HepG2 (cell line): Measurements from ENCODE around the gene GABBR2. TPM values are rescaled to one million over a fixed set of nuclear protein-coding genes. Genes with fewer than 3 reads are reported as not detected.

Source experiments
- ATAC-seq: fragments of 200-7000 bp; cut with Tn5 transposase; 3 replicates; pipeline ENCODE4 v1.9.1; 2020; ENCODE audit warnings: mild to moderate bottlenecking, moderate library complexity
- BruUV-seq: library from RNA; stranded (reverse); fragments of 400-500 nt; replicated peaks from 2 replicates; lab custom pipeline; 2021; lab: Mats Ljungman, UMichigan
- CTCF ChIA-PET: fragments of 300-600 bp; formaldehyde crosslinking; extraction: SDS; loops from one replicate; lab custom pipeline; 2021; ENCODE audit warnings: low total read pairs, inconsistent platforms, low intra/inter-chr PET ratio; lab: Yijun Ruan, JAX
- POLR2A ChIA-PET: fragments of 350-600 bp; sonication (Branson Sonifier 250); formaldehyde crosslinking; loops from one replicate; lab custom pipeline; 2020; ENCODE audit warnings: antibody characterized with exemption, inconsistent platforms; lab: Yijun Ruan, JAX
- DNase-seq: peaks from one replicate; pipeline ENCODE4 v3.0.0-alpha.2; 2015; ENCODE audit warnings: low spot score
- FAIRE-seq: peaks from 3 replicates; lab custom pipeline; 2011; peaks lifted over from hg19 to GRCh38; lab: Jason Lieb, UNC
- H2AFZ ChIP-seq: one replicate; pipeline ENCODE4 v1.6.1; 2011; ENCODE audit warnings: low read length, inconsistent platforms
- H3K27ac ChIP-seq: fragments of 300-600 bp; 3 replicates; pipeline ENCODE4 v1.8.0; 2011; ENCODE audit warnings: mixed run types, mild to moderate bottlenecking, mixed read lengths, low read length, inconsistent platforms; ENCODE audit not compliant: insufficient read depth; ENCODE audit errors: extremely low read length
- H3K27me3 ChIP-seq, 2 experiments: fragments of 200-600 bp in 1 of 2; 2 replicates in 1 of 2; 3 replicates in 1 of 2; pipeline versions ENCODE4 v1.6.0 to v1.8.0; 2011; ENCODE audit warnings: low read length in 2 of 2, mild to moderate bottlenecking in 2 of 2, moderate library complexity in 2 of 2, inconsistent platforms in 1 of 2; ENCODE audit not compliant: insufficient read depth in 2 of 2, control insufficient read depth in 1 of 2
- H3K36me3 ChIP-seq, 2 experiments: fragments of 200-600 bp in 1 of 2; replicated peaks in 1 of 2; 2 replicates in 1 of 2; 3 replicates in 1 of 2; pipeline versions ENCODE4 v1.5.1 to v1.8.0; 2011; ENCODE audit warnings: low read length in 2 of 2, inconsistent platforms in 1 of 2; ENCODE audit not compliant: insufficient read depth in 2 of 2, control insufficient read depth in 1 of 2
- H3K4me1 ChIP-seq: 2 replicates; pipeline ENCODE4 v1.5.1; 2012; ENCODE audit warnings: low read length, inconsistent platforms; ENCODE audit not compliant: insufficient read depth
- H3K4me2 ChIP-seq: 2 replicates; pipeline ENCODE4 v1.6.0; 2011; ENCODE audit warnings: low read depth, low read length, inconsistent platforms
- H3K4me3 ChIP-seq, 3 experiments: fragments of 200-600 bp in 1 of 3; sonication (generic), shearing (Covaris generic) in 1 of 3; replicated peaks in 1 of 3; 2 replicates each; pipeline ENCODE4 v1.5.1; 2011 to 2016; ENCODE audit warnings: low read length in 3 of 3, inconsistent platforms in 2 of 3, low read depth in 2 of 3, mild to moderate bottlenecking in 2 of 3, control low read depth in 1 of 3, mixed read lengths in 1 of 3; ENCODE audit not compliant: insufficient read depth in 1 of 3
- H3K79me2 ChIP-seq: one replicate; pipeline ENCODE4 v1.6.1; 2011; ENCODE audit warnings: low read length, inconsistent platforms; ENCODE audit not compliant: insufficient read depth
- H3K9ac ChIP-seq: 2 replicates; pipeline ENCODE4 v1.6.0; 2011; ENCODE audit warnings: mild to moderate bottlenecking, low read depth, low read length, inconsistent platforms; ENCODE audit not compliant: insufficient read depth
- H3K9me3 ChIP-seq: 2 replicates; pipeline ENCODE4 v1.5.1; 2012; ENCODE audit warnings: mild to moderate bottlenecking, low read length
- H4K20me1 ChIP-seq: 2 replicates; pipeline ENCODE4 v1.6.0; 2011; ENCODE audit warnings: inconsistent platforms, mild to moderate bottlenecking, low read length, moderate library complexity; ENCODE audit not compliant: insufficient read depth
- BRCA1 ChIP-seq: sonication (generic); formaldehyde crosslinking; IDR thresholded peaks from 2 replicates; pipeline ENCODE4 v1.4.0; 2020; ENCODE audit warnings: missing genetic modification reagents
- CCDC6 ChIP-seq: sonication (generic); formaldehyde crosslinking; IDR thresholded peaks from 2 replicates; pipeline ENCODE4 v1.8.1; 2022; ENCODE audit warnings: mild to moderate bottlenecking, missing genetic modification reagents, moderate library complexity
- ESRRA ChIP-seq: sonication (generic); formaldehyde crosslinking; IDR thresholded peaks from 2 replicates; pipeline ENCODE4 v1.5.1; 2020; ENCODE audit warnings: mild to moderate bottlenecking, low read depth, missing genetic modification reagents
- HMG20A ChIP-seq: IDR thresholded peaks from 2 replicates; pipeline ENCODE4 v1.6.1; 2016; ENCODE audit warnings: borderline replicate concordance
- PAX8 ChIP-seq: sonication (generic); formaldehyde crosslinking; IDR thresholded peaks from 2 replicates; pipeline ENCODE4 v1.8.0; 2022; ENCODE audit warnings: mild to moderate bottlenecking, missing genetic modification reagents, borderline replicate concordance
- PITX1 ChIP-seq: sonication (generic); formaldehyde crosslinking; IDR thresholded peaks from 2 replicates; pipeline ENCODE4 v1.5.1; 2020; ENCODE audit warnings: mild to moderate bottlenecking, missing genetic modification reagents
- SMARCE1 ChIP-seq: fragments of 450-650 bp; IDR thresholded peaks from 2 replicates; pipeline ENCODE4 v1.6.1; 2017; ENCODE audit warnings: borderline replicate concordance
- XBP1 ChIP-seq: sonication (generic); formaldehyde crosslinking; IDR thresholded peaks from 2 replicates; pipeline ENCODE4 v1.5.0; 2020; ENCODE audit warnings: missing genetic modification reagents
- WGBS: methylation state at CpG from one replicate; pipeline ENCODE4 v1.1.6; 2017; ENCODE audit warnings: low lambda C conversion rate; 5-methylcytosine and 5-hydroxymethylcytosine counted together
- in situ Hi-C: cut with HindIII; loops from 2 replicates; pipeline ENCODE4 v1.10.0; 2017; ENCODE audit warnings: low pct_unique_long_range_greater_than_20kb; ENCODE audit not compliant: extremely low pct_ligation_motif_present
- intact Hi-C: fragments of 100-400 bp; cut with micrococcal nuclease; formaldehyde crosslinking; loops from one replicate; pipeline ENCODE4 v1.10.0; 2022; ENCODE audit not compliant: unreplicated experiment
- polyA plus RNA-seq, 8 experiments: library from polyadenylated mRNA; depleted of rRNA in 3 of 8; stranded (reverse) in 7 of 8; unstranded in 1 of 8; fragments of >200 nt; fragmentation: Illumina TruSeq in 4 of 8; extraction: Trizol in 4 of 8; gene quantifications; 2 replicates each; pipeline versions ENCODE4 v1.2.1 to v1.2.3, GENCODE V29; 2011 to 2016; ENCODE audit warnings: low read depth in 4 of 8, missing spikeins in 1 of 8, mixed read lengths in 1 of 8; ENCODE audit not compliant: insufficient read depth in 1 of 8
- total RNA-seq, 5 experiments: library from RNA; depleted of rRNA; stranded (reverse); fragments of >200 nt; fragmentation: Illumina TruSeq; extraction: Trizol; gene quantifications; 2 replicates each; pipeline ENCODE4 v1.2.3, GENCODE V29; 2016; ENCODE audit warnings: low read depth in 1 of 5
- TF ChIP-seq, protein P1 (sequence below): fragments of 450-650 bp; IDR thresholded peaks from 2 replicates; pipeline ENCODE4 v1.6.1; 2017; ENCODE audit warnings: mild to moderate bottlenecking
- TF ChIP-seq, protein P2 (sequence below): IDR thresholded peaks from 2 replicates; pipeline ENCODE4 v1.6.1; 2016; ENCODE audit warnings: control low read depth

Gene GABBR2
- total and polyA plus RNA-seq, 2 of the 13 experiments (the other 11 are each of a cell fraction or from before 2014, with no cell fraction given): 0.02 TPM; not detected in 1

DNA sequence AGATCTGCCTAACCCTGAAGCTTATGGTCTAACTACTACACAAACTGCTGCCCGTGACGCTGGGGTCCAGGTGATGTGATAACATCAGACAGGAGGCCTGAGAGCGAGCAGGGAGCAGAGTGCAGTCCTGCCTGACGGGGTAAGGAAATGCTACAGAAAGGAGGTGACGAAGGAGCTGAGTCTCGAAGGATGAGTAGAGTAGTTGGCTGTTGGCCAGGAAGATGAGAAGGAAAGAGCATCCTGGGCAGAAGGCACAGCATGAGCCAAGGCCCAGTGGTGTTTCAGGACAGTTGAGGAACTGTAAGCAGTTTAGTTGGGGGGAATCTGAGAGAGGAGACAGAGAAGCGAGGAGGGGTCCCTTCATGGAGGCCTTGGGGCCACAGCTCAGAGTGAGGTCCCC, 317.3 kb downstream of the GABBR2 start:
- no peak overlapping the region for H3K27ac ChIP-seq
- no peak overlapping the region for H2AFZ ChIP-seq
- H3K36me3 ChIP-seq: no peaks in the 10 kb centered on the region
- TF ChIP-seq CCDC6 (CRISPR knock-in tag): no peak
- no peak for TF ChIP-seq BRCA1 (CRISPR knock-in tag)
- TF ChIP-seq ESRRA (CRISPR knock-in tag): no peak
- TF ChIP-seq, protein P1, sequence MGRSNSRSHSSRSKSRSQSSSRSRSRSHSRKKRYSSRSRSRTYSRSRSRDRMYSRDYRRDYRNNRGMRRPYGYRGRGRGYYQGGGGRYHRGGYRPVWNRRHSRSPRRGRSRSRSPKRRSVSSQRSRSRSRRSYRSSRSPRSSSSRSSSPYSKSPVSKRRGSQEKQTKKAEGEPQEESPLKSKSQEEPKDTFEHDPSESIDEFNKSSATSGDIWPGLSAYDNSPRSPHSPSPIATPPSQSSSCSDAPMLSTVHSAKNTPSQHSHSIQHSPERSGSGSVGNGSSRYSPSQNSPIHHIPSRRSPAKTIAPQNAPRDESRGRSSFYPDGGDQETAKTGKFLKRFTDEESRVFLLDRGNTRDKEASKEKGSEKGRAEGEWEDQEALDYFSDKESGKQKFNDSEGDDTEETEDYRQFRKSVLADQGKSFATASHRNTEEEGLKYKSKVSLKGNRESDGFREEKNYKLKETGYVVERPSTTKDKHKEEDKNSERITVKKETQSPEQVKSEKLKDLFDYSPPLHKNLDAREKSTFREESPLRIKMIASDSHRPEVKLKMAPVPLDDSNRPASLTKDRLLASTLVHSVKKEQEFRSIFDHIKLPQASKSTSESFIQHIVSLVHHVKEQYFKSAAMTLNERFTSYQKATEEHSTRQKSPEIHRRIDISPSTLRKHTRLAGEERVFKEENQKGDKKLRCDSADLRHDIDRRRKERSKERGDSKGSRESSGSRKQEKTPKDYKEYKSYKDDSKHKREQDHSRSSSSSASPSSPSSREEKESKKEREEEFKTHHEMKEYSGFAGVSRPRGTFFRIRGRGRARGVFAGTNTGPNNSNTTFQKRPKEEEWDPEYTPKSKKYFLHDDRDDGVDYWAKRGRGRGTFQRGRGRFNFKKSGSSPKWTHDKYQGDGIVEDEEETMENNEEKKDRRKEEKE: no peak
- no peak for TF ChIP-seq XBP1
- TF ChIP-seq PAX8 (CRISPR knock-in tag): no peak
- TF ChIP-seq HMG20A: no peak
- TF ChIP-seq, protein P2, sequence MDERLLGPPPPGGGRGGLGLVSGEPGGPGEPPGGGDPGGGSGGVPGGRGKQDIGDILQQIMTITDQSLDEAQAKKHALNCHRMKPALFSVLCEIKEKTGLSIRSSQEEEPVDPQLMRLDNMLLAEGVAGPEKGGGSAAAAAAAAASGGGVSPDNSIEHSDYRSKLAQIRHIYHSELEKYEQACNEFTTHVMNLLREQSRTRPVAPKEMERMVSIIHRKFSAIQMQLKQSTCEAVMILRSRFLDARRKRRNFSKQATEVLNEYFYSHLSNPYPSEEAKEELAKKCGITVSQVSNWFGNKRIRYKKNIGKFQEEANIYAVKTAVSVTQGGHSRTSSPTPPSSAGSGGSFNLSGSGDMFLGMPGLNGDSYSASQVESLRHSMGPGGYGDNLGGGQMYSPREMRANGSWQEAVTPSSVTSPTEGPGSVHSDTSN: no peak
- TF ChIP-seq PITX1 (CRISPR knock-in tag): no peak
- no peak for TF ChIP-seq SMARCE1
- WGBS: 9% methylated on average over 7 of the region's 7 CpGs
- H3K27me3 ChIP-seq: peaks cover 1 to 7% of the 10 kb centered on the region in 2 experiments; a peak in 1 of 5 replicates
- no peaks in the 10 kb centered on the region for H3K9me3 ChIP-seq
- in situ Hi-C loops: no loop called here
- no peak overlapping the region for H3K4me2 ChIP-seq
- no peaks in the 10 kb centered on the region for H3K79me2 ChIP-seq
- H3K9ac ChIP-seq: no peak overlapping the region
- DNase-seq: no peak
- no peak overlapping the region for H3K4me3 ChIP-seq
- ChIA-PET CTCF (no interaction called here), POLR2A (no interaction called here)
- no peak for ATAC-seq
- BruUV-seq: no TSS peak
- FAIRE-seq: no peak
- intact Hi-C loops: no loop called here
- H3K4me1 ChIP-seq: no peaks in the 10 kb centered on the region
- no peaks in the 10 kb centered on the region for H4K20me1 ChIP-seq
